ENCODE data around the gene MYO6.

MYO6 gene

DNA sequence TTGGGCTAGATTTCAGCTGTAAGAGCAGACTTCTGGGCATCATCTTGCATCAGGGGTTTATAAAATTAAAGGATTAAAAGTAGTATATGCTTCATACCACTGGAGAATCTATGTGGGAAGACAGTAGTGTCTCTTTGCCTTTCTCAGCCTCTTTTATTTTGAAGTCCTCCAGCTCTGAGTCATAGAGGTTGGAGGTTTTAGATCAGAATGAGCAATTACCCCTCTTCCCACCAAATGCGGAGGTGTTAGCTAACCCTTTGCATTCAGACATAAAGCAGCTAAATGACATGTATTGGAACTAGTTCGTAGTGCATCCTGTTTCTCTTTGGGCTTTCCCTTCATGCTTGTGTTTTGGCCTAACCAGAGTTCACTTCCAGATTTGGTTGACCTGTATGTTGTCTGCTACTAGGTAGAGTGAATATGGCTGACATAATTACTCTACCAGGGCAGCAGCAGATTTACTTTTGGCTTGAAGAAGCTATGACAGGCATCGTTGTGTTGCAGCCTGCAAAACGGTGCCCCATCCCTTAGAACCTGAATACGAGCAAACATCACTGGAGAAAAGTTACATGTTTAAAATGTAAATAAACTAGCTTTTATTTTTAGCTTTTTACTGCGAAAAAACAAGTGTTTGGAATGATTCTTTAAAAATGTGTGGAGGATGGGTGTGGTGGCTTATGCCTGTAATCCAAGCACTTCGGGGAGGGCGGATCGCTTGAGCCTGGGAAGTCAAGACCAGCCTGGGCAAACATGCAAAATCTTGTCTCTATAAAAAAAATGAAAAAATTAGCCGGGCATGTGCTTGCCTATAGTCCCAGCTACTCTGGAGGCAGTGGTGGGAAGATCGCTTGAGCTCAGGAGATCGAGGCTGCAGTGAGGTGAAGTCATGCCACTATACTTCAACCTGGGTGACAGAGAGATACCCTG, 82.2 kb downstream of the MYO6 start:
- DNase-seq (ENCODE audit: extremely low read depth, low read depth) = no peak

DNA sequence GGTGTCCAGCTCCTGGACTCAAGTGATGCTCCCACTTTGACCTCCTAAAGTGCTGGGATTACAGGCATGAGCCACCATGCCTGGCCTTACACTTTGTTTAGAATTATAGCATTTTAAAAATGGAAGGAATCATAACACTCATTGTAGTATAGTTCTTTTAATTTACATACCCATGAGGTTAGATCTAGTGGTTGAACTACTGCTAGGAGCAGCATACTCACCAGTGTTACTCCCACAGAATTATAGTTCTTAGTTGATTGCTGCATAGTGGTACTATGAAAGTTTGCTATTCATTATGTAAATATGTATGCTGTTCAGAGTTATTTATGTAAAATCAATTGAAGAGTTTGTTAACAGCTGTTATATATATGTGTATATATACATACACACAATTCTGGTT, 85.4 kb downstream of the MYO6 start:
- no peak for DNase-seq (ENCODE audit: extremely low read depth, low read depth)
- no peak overlapping the region for H3K4me3 ChIP-seq (replicated peaks; ENCODE audit: low read depth, low read length)
- TF ChIP-seq, protein P1, sequence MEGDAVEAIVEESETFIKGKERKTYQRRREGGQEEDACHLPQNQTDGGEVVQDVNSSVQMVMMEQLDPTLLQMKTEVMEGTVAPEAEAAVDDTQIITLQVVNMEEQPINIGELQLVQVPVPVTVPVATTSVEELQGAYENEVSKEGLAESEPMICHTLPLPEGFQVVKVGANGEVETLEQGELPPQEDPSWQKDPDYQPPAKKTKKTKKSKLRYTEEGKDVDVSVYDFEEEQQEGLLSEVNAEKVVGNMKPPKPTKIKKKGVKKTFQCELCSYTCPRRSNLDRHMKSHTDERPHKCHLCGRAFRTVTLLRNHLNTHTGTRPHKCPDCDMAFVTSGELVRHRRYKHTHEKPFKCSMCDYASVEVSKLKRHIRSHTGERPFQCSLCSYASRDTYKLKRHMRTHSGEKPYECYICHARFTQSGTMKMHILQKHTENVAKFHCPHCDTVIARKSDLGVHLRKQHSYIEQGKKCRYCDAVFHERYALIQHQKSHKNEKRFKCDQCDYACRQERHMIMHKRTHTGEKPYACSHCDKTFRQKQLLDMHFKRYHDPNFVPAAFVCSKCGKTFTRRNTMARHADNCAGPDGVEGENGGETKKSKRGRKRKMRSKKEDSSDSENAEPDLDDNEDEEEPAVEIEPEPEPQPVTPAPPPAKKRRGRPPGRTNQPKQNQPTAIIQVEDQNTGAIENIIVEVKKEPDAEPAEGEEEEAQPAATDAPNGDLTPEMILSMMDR (IDR thresholded peaks at IDR 0.05; ENCODE audit: low read depth, low read length, missing control alignments) = no peak

More for the DNA sequence above, 82.2 kb downstream of the MYO6 start:
- TF ChIP-seq, protein P1 (IDR thresholded peaks at IDR 0.05; ENCODE audit: low read depth, low read length, missing control alignments) = no peak
- H3K4me3 ChIP-seq (replicated peaks; ENCODE audit: low read depth, low read length) = no peak overlapping the region

DNA sequence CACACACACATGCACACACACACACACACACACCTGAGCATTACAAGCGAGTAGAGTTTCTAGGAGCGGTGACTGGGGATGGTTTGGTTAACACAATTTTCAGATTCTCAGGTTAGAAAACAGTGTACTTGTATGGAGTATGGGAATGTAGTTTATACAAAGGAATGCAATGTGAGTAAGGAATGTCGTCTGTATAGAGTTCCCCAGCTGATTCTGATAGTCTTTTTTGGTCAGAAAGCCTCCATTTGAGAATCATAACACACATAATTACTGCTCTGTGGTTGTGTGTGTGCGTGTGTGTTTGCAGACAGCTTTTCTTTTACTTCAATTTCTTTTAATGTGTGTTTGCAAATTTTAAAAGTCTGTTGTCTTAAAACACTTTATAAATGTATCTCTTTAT, 93.2 kb downstream of the MYO6 start:
- no peak for DNase-seq (ENCODE audit: extremely low read depth, low read depth)
- TF ChIP-seq, protein P1 (IDR thresholded peaks at IDR 0.05; ENCODE audit: low read depth, low read length, missing control alignments) = no peak
- no peak overlapping the region for H3K4me3 ChIP-seq (replicated peaks; ENCODE audit: low read depth, low read length)

DNA sequence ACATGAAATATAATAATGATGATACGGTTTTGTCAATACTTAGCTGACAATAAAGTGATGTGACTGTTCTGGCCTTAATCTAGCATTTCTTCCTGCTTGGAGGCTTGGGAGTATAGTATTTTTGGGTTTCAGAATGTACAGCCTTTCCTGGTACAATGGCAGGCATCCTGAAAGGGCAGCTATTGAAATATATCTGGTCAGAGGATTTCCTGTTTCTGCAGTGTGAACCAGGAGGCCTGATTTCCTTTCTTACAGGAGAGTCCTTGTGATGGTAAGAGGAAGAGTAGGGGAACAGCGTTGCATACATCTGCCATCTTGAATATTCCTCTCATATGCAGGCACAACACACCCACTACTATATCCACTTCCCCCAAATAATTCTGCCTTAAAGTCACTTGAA, 93.7 kb downstream of the MYO6 start:
- TF ChIP-seq, protein P1 (IDR thresholded peaks at IDR 0.05; ENCODE audit: low read depth, low read length, missing control alignments) = no peak
- no peak overlapping the region for H3K4me3 ChIP-seq (replicated peaks; ENCODE audit: low read depth, low read length)
- DNase-seq (ENCODE audit: extremely low read depth, low read depth) = no peak

DNA sequence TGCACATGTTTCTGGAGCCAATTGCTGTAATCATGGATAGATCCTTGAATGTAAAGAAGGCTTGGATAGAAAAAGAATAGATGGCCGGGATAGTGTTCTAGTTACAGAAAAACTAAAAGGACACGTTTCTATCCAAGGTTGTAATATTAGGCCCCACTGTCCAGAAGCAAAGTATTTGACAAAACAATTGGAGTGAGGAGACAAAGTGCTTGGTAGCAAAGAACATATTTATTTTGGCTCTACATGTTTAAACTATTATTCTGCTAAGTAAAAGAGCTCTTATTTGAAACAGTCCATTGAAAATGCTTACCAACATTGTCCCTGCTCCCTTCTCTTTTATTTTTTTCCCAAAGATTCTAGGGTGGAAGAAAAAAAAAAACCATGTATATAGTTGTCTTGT, 94.4 kb downstream of the MYO6 start:
- TF ChIP-seq, protein P1 (IDR thresholded peaks at IDR 0.05; ENCODE audit: low read depth, low read length, missing control alignments) = no peak
- no peak for DNase-seq (ENCODE audit: extremely low read depth, low read depth)
- no peak overlapping the region for H3K4me3 ChIP-seq (replicated peaks; ENCODE audit: low read depth, low read length)

DNA sequence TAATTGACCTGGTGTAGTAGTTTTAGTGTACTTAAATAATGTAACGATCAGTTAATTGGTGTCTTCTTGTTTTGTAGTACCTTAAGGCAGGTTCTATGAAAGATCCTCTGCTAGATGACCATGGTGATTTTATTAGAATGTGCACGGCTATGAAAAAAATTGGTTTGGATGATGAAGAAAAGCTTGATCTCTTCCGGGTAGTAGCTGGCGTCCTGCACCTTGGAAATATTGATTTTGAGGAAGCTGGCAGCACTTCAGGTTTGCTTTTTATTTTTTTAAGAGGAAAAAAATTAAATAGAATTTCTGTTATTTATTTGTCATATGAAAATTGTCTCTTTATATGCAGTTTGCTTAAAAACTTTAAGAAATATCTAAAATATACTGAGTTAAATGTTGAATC, 99.2 kb downstream of the MYO6 start:
- H3K4me3 ChIP-seq (replicated peaks; ENCODE audit: low read depth, low read length) = no peak overlapping the region
- DNase-seq (ENCODE audit: extremely low read depth, low read depth) = no peak
- TF ChIP-seq, protein P1 (IDR thresholded peaks at IDR 0.05; ENCODE audit: low read depth, low read length, missing control alignments) = no peak

All from HFF-Myc (cell line).